ENCODE results near the gene PCMT1. TPM values are rescaled to one million over a fixed set of nuclear protein-coding genes. Genes with fewer than 3 reads are reported as not detected.

PCMT1 gene
- total RNA-seq, 2 experiments from 2014 or later = 14.4 to 15.7 TPM

DNA sequence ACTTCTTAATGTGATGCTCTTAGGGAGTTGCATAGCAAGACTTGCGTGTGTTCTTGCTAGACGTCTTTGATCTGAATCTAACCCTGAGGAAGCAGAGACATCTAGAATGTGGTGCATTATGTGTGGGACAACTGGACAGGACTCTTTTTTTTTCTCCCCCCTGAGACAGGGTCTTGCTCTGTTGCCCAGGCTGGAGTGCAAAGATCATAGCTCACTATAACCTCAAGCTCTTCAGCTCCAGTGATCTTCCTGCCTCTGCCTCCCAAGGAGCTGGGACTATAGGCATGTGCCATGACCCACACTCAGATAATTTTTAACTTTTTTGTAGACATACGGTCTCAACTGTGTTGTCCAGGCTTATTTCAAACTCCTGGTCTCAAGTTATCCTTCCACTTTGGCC is 34.0 kb downstream of the PCMT1 start:
- ChIA-PET POLR2A (no interaction called here), CTCF (no interaction called here)
- Mint-ChIP-seq H3K9me3 (no peaks in the 10 kb centered on the region), H3K4me3 (no peak overlapping the region), H3K36me3 (ENCODE audit: low read depth) (peaks cover 40% of the 10 kb centered on the region), H3K27me3 (no peaks in the 10 kb centered on the region), H3K4me1 (ENCODE audit: low read depth) (no peaks in the 10 kb centered on the region), H3K27ac (no peak overlapping the region)
- H3K36me3 ChIP-seq (ENCODE audit: insufficient read depth, low read length) = peaks cover 32% of the 10 kb centered on the region
- H3K27ac ChIP-seq (ENCODE audit: low read depth in 1 of 2, low read length in 2 of 2) = no peak overlapping the region
- DNase-seq (no peak), ATAC-seq (ENCODE audit: poor library complexity) (no peak)
- H3K4me1 ChIP-seq (ENCODE audit: insufficient read depth, low read length) = no peaks in the 10 kb centered on the region
- intact Hi-C loops (cut with DNase I, micrococcal nuclease) = no loop called here
- H3K4me3 ChIP-seq (ENCODE audit: low read length) = no peak overlapping the region
- H3K27me3 ChIP-seq (ENCODE audit: control insufficient read depth in 1 of 2, insufficient read depth in 2 of 2, low read length in 2 of 2) = no peaks in the 10 kb centered on the region
- TF ChIP-seq, protein P1, sequence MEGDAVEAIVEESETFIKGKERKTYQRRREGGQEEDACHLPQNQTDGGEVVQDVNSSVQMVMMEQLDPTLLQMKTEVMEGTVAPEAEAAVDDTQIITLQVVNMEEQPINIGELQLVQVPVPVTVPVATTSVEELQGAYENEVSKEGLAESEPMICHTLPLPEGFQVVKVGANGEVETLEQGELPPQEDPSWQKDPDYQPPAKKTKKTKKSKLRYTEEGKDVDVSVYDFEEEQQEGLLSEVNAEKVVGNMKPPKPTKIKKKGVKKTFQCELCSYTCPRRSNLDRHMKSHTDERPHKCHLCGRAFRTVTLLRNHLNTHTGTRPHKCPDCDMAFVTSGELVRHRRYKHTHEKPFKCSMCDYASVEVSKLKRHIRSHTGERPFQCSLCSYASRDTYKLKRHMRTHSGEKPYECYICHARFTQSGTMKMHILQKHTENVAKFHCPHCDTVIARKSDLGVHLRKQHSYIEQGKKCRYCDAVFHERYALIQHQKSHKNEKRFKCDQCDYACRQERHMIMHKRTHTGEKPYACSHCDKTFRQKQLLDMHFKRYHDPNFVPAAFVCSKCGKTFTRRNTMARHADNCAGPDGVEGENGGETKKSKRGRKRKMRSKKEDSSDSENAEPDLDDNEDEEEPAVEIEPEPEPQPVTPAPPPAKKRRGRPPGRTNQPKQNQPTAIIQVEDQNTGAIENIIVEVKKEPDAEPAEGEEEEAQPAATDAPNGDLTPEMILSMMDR (IDR thresholded peaks at IDR 0.05) = no peak
- no peaks in the 10 kb centered on the region for H3K9me3 ChIP-seq (ENCODE audit: control insufficient read depth in 1 of 2, insufficient read depth in 1 of 2, low read length in 2 of 2)

DNA sequence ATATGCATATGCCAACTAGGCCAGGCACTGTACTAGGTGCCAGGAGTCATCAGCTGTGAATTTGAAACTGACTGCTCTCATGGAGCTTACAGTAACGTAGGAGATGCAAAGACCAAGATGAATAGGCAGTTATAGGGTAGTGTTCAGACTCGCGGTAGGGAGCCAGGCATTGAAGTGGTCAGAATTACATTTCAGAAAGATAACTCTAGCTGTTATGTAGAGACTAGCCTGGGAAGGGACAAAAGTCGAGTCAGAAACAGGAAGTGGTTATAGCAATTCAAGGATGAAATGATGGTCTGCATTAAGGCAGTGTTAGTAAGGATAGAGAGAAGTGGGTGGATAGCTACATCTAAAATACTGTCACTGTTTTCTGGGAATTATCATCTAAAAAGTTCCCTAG is 56.6 kb downstream of the PCMT1 start:
- intact Hi-C loops (cut with DNase I, micrococcal nuclease) = no loop called here
- CTCF ChIA-PET = no interaction called here
- Histone ChIP-seq H3K4me3 (ENCODE audit: low read length) (no peak overlapping the region), H3K36me3 (ENCODE audit: insufficient read depth, low read length) (peaks cover 28% of the 10 kb centered on the region), H3K27me3 (ENCODE audit: control insufficient read depth in 1 of 2, insufficient read depth in 2 of 2, low read length in 2 of 2) (no peaks in the 10 kb centered on the region), H3K9me3 (ENCODE audit: control insufficient read depth in 1 of 2, insufficient read depth in 1 of 2, low read length in 2 of 2) (no peaks in the 10 kb centered on the region), H3K4me1 (ENCODE audit: insufficient read depth, low read length) (no peaks in the 10 kb centered on the region), H3K27ac (ENCODE audit: low read depth in 1 of 2, low read length in 2 of 2) (no peak overlapping the region)
- Mint-ChIP-seq H3K27me3 (no peaks in the 10 kb centered on the region), H3K4me1 (ENCODE audit: low read depth) (peaks cover 11% of the 10 kb centered on the region), H3K9me3 (no peaks in the 10 kb centered on the region), H3K36me3 (ENCODE audit: low read depth) (peaks cover 59% of the 10 kb centered on the region), H3K4me3 (no peak overlapping the region), H3K27ac (peak overlapping the region; percentile 11)
- ATAC-seq (ENCODE audit: poor library complexity) (no peak), DNase-seq (no peak)
- TF ChIP-seq, protein P1 (IDR thresholded peaks at IDR 0.05) = no peak
- POLR2A ChIA-PET = no interaction called here

DNA sequence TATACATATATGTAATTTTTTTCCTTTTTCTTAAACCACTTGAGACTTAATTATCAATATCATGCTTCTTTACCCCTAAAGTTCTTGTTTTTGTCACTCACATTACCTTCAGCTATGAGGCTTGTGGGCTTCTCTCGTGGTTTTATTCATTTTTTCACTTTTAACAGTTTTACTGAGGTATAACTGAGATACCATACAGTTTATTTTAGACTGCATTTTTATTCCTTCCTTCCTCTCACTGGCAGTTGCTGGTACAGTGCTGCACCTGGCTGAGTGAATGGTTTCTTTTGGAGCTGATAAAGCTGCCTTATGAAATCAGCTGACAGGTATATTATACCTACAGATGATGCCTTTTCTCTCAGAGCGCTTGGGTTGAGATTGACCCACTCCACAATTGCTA is 60.3 kb downstream of the PCMT1 start:
- Histone ChIP-seq H3K27me3 (ENCODE audit: control insufficient read depth in 1 of 2, insufficient read depth in 2 of 2, low read length in 2 of 2) (no peaks in the 10 kb centered on the region), H3K27ac (ENCODE audit: low read depth in 1 of 2, low read length in 2 of 2) (no peak overlapping the region), H3K4me1 (ENCODE audit: insufficient read depth, low read length) (no peaks in the 10 kb centered on the region), H3K9me3 (ENCODE audit: control insufficient read depth in 1 of 2, insufficient read depth in 1 of 2, low read length in 2 of 2) (no peaks in the 10 kb centered on the region), H3K36me3 (ENCODE audit: insufficient read depth, low read length) (peaks cover 26% of the 10 kb centered on the region), H3K4me3 (ENCODE audit: low read length) (no peak overlapping the region)
- intact Hi-C loops (cut with DNase I, micrococcal nuclease) = no loop called here
- Mint-ChIP-seq H3K4me1 (ENCODE audit: low read depth) (peaks cover 11% of the 10 kb centered on the region), H3K27me3 (no peaks in the 10 kb centered on the region), H3K27ac (peak overlapping the region; percentile 51), H3K4me3 (no peak overlapping the region), H3K36me3 (ENCODE audit: low read depth) (peaks cover 39% of the 10 kb centered on the region), H3K9me3 (no peaks in the 10 kb centered on the region)
- no peak for DNase-seq
- ChIA-PET POLR2A (no interaction called here), CTCF (interaction anchor here (0.6 kb wide), 1 partner anchor 11 kb away, joined by 4 read pairs; no protein-coding TSS in a partner anchor)
- ATAC-seq (ENCODE audit: poor library complexity) = no peak
- TF ChIP-seq, protein P1 (IDR thresholded peaks at IDR 0.05) = no peak
